ENCODE results near the gene VMP1.

GRCh38 chr17:59680314-59680713, 27.1 kb upstream of the VMP1 start:
- no peak for TF ChIP-seq POLR2A (IDR thresholded peaks at IDR 0.05; ENCODE audit: low read length)
- no peak for TF ChIP-seq GATA1 (IDR thresholded peaks at IDR 0.05; ENCODE audit: low read depth, low read length)

Data from erythroblast (primary cell).